GM12801 (cell line): ENCODE measurements around the gene CCDC91.

ENCODE experiments used
- CTCF ChIP-seq: IDR thresholded peaks from one replicate; pipeline ENCODE4 v1.5.1; 2011; ENCODE audit warnings: control low read depth; ENCODE audit not compliant: insufficient read length; ENCODE audit errors: extremely low read depth

The CCDC91 gene

GRCh38 chr12:28346567-28346966 is 156.3 kb downstream of the CCDC91 start:
- TF ChIP-seq CTCF: no peak

GRCh38 chr12:28349196-28349595 is 158.9 kb downstream of the CCDC91 start:
- TF ChIP-seq CTCF: no peak

DNA sequence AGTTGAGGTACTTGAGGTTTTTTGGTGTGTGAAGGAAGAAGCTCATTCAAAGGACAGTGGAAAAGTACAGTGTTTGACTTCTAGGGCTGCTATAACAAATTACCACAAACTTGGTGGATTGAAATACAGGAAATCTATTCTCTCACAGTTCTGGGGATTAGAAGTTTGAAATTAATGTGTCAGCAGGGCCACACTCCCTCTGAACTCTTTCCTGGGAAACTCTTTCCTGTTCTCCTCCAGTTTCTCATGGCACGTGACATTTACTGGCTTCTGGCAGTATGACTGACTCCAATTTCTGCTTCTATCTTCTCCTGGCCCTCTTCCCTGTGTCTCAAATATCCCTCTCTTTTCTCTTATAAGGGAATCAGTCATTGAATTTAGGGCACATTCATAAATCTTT is 160.2 kb downstream of the CCDC91 start:
- TF ChIP-seq CTCF: no peak

DNA sequence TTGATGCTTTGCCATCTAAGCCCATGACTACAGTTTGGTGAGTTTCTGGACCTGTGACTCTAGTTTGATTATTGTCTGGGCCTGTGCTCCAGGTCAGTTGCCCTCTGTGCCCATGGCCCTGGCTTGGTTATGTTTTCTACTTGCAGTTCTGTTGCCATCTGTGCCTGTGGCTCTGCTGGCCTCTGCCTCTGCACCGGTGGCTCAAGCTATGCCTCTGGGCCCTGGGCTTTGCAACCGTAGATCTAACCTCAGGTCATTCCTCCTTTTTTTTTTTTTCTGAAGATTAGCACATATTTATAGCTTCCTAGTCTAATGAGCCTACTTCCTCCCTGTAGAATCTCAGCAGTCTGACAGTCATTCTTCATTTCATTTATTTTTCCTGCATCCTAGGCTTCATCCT is 161.2 kb downstream of the CCDC91 start:
- TF ChIP-seq CTCF: no peak

GRCh38 chr12:28355161-28355560 is 164.9 kb downstream of the CCDC91 start:
- no peak for TF ChIP-seq CTCF

DNA sequence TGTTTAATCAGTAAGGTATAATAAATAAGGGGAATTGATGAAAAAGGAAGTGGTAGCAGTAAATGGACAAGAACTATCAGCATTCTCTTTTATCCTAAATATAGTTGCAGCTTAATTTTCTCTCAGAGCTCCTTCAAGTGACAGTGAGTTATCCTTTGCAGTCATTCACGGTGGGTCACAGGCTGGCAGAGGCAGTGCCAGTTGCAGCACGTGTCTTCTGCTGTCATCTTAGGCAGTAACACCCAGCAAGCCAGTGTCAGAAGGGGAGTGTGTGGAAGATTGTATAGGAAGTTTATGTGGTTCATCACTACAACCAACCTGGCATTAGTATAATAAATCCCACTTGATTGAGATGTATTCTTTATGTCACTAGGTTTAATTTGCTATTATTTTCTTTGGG is 170.0 kb downstream of the CCDC91 start:
- no peak for TF ChIP-seq CTCF

GRCh38 chr12:28367326-28367725 is 177.1 kb downstream of the CCDC91 start:
- no peak for TF ChIP-seq CTCF

- no peak for TF ChIP-seq CTCF
These were observed 177.7 kb downstream of the CCDC91 start for GRCh38 chr12:28367993-28368392.
